Loucy (cell line): ENCODE data around the gene SAXO1.

Experiments
- H2AFZ ChIP-seq: fragments of 200-600 bp; sonication (generic); 2 replicates; pipeline ENCODE4 v1.6.0; 2016; ENCODE audit warnings: antibody characterized with exemption, mild to moderate bottlenecking, low read length, moderate library complexity
- H3F3A ChIP-seq: fragments of 200-600 bp; 2 replicates; pipeline ENCODE4 v1.6.0; 2016; ENCODE audit warnings: antibody characterized with exemption, low read depth, mild to moderate bottlenecking
- H3K27me3 ChIP-seq: fragments of 200-600 bp; sonication (generic); 2 replicates; pipeline ENCODE4 v1.6.1; 2014; ENCODE audit warnings: low read length, mild to moderate bottlenecking; ENCODE audit not compliant: insufficient read depth, poor library complexity, severe bottlenecking
- H3K36me3 ChIP-seq: fragments of 200-600 bp; sonication (generic); 2 replicates; pipeline ENCODE4 v1.6.1; 2016; ENCODE audit warnings: low read length; ENCODE audit not compliant: insufficient read depth
- H3K4me1 ChIP-seq: fragments of 200-600 bp; sonication (generic); 2 replicates; pipeline ENCODE4 v1.5.1; 2014; ENCODE audit warnings: low read length, mild to moderate bottlenecking; ENCODE audit not compliant: insufficient read depth, poor library complexity, severe bottlenecking
- H3K4me2 ChIP-seq: fragments of 200-600 bp; sonication (generic); 2 replicates; pipeline ENCODE4 v1.6.0; 2014; ENCODE audit warnings: antibody characterized with exemption, low read length, low read depth, mild to moderate bottlenecking; ENCODE audit not compliant: poor library complexity, severe bottlenecking
- H3K4me3 ChIP-seq: fragments of 200-600 bp; sonication (generic); 2 replicates; pipeline ENCODE4 v1.5.1; 2014; ENCODE audit warnings: low read length, mild to moderate bottlenecking, mixed read lengths; ENCODE audit not compliant: poor library complexity, severe bottlenecking
- H3K79me2 ChIP-seq: fragments of 200-600 bp; sonication (generic); 2 replicates; pipeline ENCODE4 v1.6.1; 2014; ENCODE audit warnings: low read length; ENCODE audit not compliant: insufficient read depth
- H3K9ac ChIP-seq: fragments of 200-600 bp; sonication (generic); 2 replicates; pipeline ENCODE4 v1.6.0; 2014; ENCODE audit warnings: mild to moderate bottlenecking, low read depth, low read length, moderate library complexity; ENCODE audit not compliant: poor library complexity, severe bottlenecking
- H3K9me2 ChIP-seq: fragments of 200-600 bp; sonication (generic); replicated peaks from 2 replicates; pipeline ENCODE4 v1.6.1; 2016; ENCODE audit warnings: low read depth, low read length, mixed read lengths
- H3K9me3 ChIP-seq: fragments of 200-600 bp; sonication (generic); 2 replicates; pipeline ENCODE4 v1.6.1; 2014; ENCODE audit warnings: mild to moderate bottlenecking, antibody characterized with exemption, low read length, low read depth; ENCODE audit not compliant: insufficient read depth
- H4K20me1 ChIP-seq: fragments of 200-600 bp; sonication (generic); 2 replicates; pipeline ENCODE4 v1.6.0; 2014; ENCODE audit warnings: antibody characterized with exemption, low read length, mild to moderate bottlenecking; ENCODE audit not compliant: insufficient read depth, poor library complexity, severe bottlenecking
- EZH2phosphoT487 ChIP-seq: fragments of 200-600 bp; IDR thresholded peaks from 2 replicates; pipeline ENCODE4 v1.6.1; 2018; ENCODE audit warnings: antibody characterized with exemption, mild to moderate bottlenecking, moderate library complexity, borderline replicate concordance
- TF ChIP-seq, protein P1 (sequence below): fragments of 200-600 bp; sonication (generic); conservative IDR thresholded peaks from 2 replicates; pipeline ENCODE4 v1.5.1; 2014; ENCODE audit warnings: mild to moderate bottlenecking, antibody characterized with exemption, low read length

Gene SAXO1

DNA sequence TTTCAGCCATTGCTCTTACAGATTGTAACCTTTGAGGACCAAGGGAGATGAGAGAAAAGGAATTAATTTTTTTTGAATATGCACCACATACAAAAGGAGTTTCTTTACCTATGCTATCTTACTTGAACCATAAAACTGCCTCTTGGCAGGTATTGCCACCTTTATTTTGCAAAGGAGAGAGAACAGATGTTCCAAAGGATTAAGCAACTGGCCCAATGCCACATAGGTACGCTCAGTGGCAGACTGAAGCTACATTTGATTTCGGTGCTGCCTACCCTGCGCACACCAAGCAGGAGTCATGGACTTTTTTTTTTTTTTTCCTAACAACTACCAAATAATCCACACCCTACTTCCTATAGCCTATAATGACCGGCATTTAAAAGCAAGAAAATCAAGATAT is 43.1 kb downstream of the SAXO1 start:
- Histone ChIP-seq H3K36me3 (no peaks in the 10 kb centered on the region), H3K9me3 (no peaks in the 10 kb centered on the region), H3K4me3 (no peak overlapping the region), H4K20me1 (no peaks in the 10 kb centered on the region), H3K4me2 (no peak overlapping the region), H3F3A (no peaks in the 10 kb centered on the region), H3K4me1 (no peaks in the 10 kb centered on the region), H3K9me2 (no peaks in the 10 kb centered on the region), H3K9ac (no peak overlapping the region), H3K27me3 (no peaks in the 10 kb centered on the region), H2AFZ (no peak overlapping the region), H3K79me2 (no peaks in the 10 kb centered on the region)
- TF ChIP-seq, protein P1, sequence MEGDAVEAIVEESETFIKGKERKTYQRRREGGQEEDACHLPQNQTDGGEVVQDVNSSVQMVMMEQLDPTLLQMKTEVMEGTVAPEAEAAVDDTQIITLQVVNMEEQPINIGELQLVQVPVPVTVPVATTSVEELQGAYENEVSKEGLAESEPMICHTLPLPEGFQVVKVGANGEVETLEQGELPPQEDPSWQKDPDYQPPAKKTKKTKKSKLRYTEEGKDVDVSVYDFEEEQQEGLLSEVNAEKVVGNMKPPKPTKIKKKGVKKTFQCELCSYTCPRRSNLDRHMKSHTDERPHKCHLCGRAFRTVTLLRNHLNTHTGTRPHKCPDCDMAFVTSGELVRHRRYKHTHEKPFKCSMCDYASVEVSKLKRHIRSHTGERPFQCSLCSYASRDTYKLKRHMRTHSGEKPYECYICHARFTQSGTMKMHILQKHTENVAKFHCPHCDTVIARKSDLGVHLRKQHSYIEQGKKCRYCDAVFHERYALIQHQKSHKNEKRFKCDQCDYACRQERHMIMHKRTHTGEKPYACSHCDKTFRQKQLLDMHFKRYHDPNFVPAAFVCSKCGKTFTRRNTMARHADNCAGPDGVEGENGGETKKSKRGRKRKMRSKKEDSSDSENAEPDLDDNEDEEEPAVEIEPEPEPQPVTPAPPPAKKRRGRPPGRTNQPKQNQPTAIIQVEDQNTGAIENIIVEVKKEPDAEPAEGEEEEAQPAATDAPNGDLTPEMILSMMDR = no peak
- no peak for TF ChIP-seq EZH2phosphoT487

DNA sequence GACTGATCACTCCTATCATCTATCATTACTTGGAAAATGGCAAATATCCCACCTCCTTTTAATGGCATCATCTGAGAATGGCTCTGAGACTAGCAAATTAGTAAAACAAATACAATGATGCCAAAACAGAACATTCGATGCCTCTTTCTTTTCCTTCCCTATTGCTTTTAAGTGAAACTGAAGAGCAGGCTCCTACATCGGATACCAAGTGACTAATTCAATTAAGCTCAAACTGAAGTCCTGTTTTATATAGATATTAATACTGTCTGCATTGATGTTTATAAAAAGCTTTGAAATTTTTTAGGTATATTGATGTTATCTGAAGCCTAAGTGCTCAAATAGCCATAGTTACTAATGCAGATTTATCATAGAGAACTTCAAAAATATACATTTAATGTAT is 43.9 kb downstream of the SAXO1 start:
- H3K79me2 ChIP-seq = no peaks in the 10 kb centered on the region

DNA sequence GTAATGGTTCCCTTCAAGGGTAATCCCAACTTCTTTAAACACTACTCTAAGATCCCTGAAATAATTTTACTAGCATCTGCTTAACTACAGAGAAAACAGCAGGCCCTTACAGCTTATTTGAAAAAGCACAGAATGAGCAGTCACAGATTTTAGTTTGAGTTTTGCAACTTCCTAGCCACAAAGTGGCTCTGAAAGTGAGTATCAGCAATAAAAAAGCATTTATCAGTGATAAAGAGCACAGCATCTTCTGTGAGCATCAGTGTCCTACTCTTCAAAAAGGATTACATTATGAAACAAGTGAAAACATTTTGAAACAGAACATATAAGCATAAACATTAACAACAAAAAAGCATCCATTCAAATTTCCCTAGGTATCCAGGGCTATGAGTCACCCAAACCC is 45.0 kb downstream of the SAXO1 start:
- no peaks in the 10 kb centered on the region for H4K20me1 ChIP-seq
- H3K4me1 ChIP-seq = no peaks in the 10 kb centered on the region
- no peak for TF ChIP-seq EZH2phosphoT487
- TF ChIP-seq, protein P1 = no peak
- H3F3A ChIP-seq = no peaks in the 10 kb centered on the region
- H3K9ac ChIP-seq = no peak overlapping the region
- H2AFZ ChIP-seq = no peak overlapping the region
- no peaks in the 10 kb centered on the region for H3K9me2 ChIP-seq
- H3K4me2 ChIP-seq = no peak overlapping the region
- no peaks in the 10 kb centered on the region for H3K36me3 ChIP-seq
- H3K27me3 ChIP-seq = no peaks in the 10 kb centered on the region
- no peaks in the 10 kb centered on the region for H3K79me2 ChIP-seq
- H3K4me3 ChIP-seq = no peak overlapping the region
- no peaks in the 10 kb centered on the region for H3K9me3 ChIP-seq

More for the DNA sequence above, 43.9 kb downstream of the SAXO1 start:
- Histone ChIP-seq H3K9me2 (no peaks in the 10 kb centered on the region), H3F3A (no peaks in the 10 kb centered on the region), H2AFZ (no peak overlapping the region), H4K20me1 (no peaks in the 10 kb centered on the region), H3K4me2 (no peak overlapping the region), H3K4me3 (no peak overlapping the region), H3K27me3 (no peaks in the 10 kb centered on the region), H3K9me3 (no peaks in the 10 kb centered on the region), H3K4me1 (no peaks in the 10 kb centered on the region), H3K9ac (no peak overlapping the region), H3K36me3 (no peaks in the 10 kb centered on the region)
- TF ChIP-seq, protein P1 = no peak
- TF ChIP-seq EZH2phosphoT487 = no peak
